ENCODE results near the gene KCNH4.

GRCh38 chr17:42183741-42184711, 3.1 kb upstream of the KCNH4 start:
- TF ChIP-seq, protein P1, sequence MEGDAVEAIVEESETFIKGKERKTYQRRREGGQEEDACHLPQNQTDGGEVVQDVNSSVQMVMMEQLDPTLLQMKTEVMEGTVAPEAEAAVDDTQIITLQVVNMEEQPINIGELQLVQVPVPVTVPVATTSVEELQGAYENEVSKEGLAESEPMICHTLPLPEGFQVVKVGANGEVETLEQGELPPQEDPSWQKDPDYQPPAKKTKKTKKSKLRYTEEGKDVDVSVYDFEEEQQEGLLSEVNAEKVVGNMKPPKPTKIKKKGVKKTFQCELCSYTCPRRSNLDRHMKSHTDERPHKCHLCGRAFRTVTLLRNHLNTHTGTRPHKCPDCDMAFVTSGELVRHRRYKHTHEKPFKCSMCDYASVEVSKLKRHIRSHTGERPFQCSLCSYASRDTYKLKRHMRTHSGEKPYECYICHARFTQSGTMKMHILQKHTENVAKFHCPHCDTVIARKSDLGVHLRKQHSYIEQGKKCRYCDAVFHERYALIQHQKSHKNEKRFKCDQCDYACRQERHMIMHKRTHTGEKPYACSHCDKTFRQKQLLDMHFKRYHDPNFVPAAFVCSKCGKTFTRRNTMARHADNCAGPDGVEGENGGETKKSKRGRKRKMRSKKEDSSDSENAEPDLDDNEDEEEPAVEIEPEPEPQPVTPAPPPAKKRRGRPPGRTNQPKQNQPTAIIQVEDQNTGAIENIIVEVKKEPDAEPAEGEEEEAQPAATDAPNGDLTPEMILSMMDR (optimal IDR thresholded peaks at IDR 0.05 in 1 of 3, IDR thresholded peaks at IDR 0.05 in 1 of 3, conservative IDR thresholded peaks at IDR 0.05 in 1 of 3; ENCODE audit: extremely low read depth in 1 of 3, insufficient read depth in 2 of 3, low read length in 3 of 3) = peak; percentile 31 to 64 (median 47)
- no peak for TF ChIP-seq EZH2 (IDR thresholded peaks at IDR 0.05; ENCODE audit: low read length)
